ENCODE measurements around the gene IPO13. TPM values are rescaled to one million over a fixed set of nuclear protein-coding genes. Genes with fewer than 3 reads are reported as not detected.

The IPO13 gene
- total and polyA plus RNA-seq, 4 donors: 7.3 to 35.4 (median 17.4) TPM

DNA sequence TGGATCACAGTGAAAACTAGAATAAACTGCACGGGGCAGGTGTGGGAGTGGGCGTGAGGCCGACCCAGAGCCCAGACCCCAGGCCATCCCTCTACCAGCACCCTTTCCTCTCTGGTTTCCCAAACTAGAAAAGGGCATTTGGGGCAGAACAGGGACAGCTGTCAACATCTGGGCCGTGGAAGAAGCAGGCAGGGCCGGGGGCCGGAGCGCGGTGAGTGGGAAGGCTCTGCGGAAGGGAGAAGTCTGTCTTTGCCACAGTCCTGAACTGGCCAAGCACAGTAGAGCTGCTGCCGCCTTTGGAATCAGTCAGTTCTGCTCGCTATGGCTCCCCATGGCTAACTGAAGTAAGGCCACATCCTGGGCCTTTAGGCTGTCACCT is 51.2 kb downstream of the IPO13 start:
- 87 to 93% methylated on average over 11 of the region's 11 CpGs for WGBS, 2 donors
- DNase-seq: no peak
- Histone ChIP-seq H3K4me1 (ENCODE audit: control insufficient read depth in 5 of 5, insufficient read depth in 5 of 5, low read length in 5 of 5) (peaks cover 0 to 12% (median 0%) of the 10 kb centered on the region in 5 donors), H3K9me3 (ENCODE audit: control insufficient read depth in 4 of 4, insufficient read depth in 3 of 4, low read length in 3 of 4) (no peaks in the 10 kb centered on the region), H3K27ac (ENCODE audit: low read depth in 1 of 2, low read length in 1 of 2) (no peak overlapping the region), H3K27me3 (ENCODE audit: control insufficient read depth in 3 of 3, insufficient read depth in 3 of 3, low read length in 2 of 3) (no peaks in the 10 kb centered on the region), H3K36me3 (ENCODE audit: control insufficient read depth in 4 of 4, insufficient read depth in 4 of 4, low read length in 4 of 4) (peaks cover 0 to 10% (median 4%) of the 10 kb centered on the region in 4 donors), H3K9ac (ENCODE audit: insufficient read depth in 1 of 2, low read length in 2 of 2) (no peak overlapping the region), H3K4me3 (no peak overlapping the region)
- ATAC-seq (ENCODE audit: insufficient read depth, low FRiP score): no peak
- TF ChIP-seq, protein P1, sequence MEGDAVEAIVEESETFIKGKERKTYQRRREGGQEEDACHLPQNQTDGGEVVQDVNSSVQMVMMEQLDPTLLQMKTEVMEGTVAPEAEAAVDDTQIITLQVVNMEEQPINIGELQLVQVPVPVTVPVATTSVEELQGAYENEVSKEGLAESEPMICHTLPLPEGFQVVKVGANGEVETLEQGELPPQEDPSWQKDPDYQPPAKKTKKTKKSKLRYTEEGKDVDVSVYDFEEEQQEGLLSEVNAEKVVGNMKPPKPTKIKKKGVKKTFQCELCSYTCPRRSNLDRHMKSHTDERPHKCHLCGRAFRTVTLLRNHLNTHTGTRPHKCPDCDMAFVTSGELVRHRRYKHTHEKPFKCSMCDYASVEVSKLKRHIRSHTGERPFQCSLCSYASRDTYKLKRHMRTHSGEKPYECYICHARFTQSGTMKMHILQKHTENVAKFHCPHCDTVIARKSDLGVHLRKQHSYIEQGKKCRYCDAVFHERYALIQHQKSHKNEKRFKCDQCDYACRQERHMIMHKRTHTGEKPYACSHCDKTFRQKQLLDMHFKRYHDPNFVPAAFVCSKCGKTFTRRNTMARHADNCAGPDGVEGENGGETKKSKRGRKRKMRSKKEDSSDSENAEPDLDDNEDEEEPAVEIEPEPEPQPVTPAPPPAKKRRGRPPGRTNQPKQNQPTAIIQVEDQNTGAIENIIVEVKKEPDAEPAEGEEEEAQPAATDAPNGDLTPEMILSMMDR (IDR thresholded peaks at IDR 0.05; ENCODE audit: control extremely low read depth, extremely low read depth): no peak

DNA sequence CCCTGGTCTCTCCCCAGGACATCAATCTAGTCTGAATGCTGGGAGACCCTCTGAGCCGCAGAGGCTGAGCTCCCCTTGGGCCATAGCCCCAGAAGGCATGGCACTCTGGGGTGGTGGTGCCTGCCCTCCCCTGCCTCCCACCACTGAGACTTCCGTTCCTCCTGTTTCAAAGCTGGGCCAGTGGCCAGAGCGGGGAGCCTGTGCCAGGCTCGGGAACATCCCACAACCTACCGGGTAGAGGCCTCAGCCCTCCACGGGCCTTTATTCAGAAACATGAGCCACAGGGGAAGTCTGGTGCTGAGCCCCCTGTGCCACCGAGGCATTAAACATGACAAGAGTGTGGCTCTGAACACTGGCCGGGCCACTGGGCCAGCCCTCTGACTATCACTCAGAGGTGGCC is 52.7 kb downstream of the IPO13 start:
- Histone ChIP-seq H3K27me3 (ENCODE audit: control insufficient read depth in 3 of 3, insufficient read depth in 3 of 3, low read length in 2 of 3) (no peaks in the 10 kb centered on the region), H3K4me1 (ENCODE audit: control insufficient read depth in 5 of 5, insufficient read depth in 5 of 5, low read length in 5 of 5) (peaks cover 0 to 12% (median 0%) of the 10 kb centered on the region in 5 donors), H3K36me3 (ENCODE audit: control insufficient read depth in 4 of 4, insufficient read depth in 4 of 4, low read length in 4 of 4) (peaks cover 0 to 10% (median 4%) of the 10 kb centered on the region in 4 donors), H3K9me3 (ENCODE audit: control insufficient read depth in 4 of 4, insufficient read depth in 3 of 4, low read length in 3 of 4) (no peaks in the 10 kb centered on the region), H3K9ac (ENCODE audit: insufficient read depth in 1 of 2, low read length in 2 of 2) (no peak overlapping the region), H3K4me3 (no peak overlapping the region), H3K27ac (ENCODE audit: low read depth in 1 of 2, low read length in 1 of 2) (no peak overlapping the region)
- TF ChIP-seq, protein P1 (IDR thresholded peaks at IDR 0.05; ENCODE audit: control extremely low read depth, extremely low read depth): no peak
- WGBS, 2 donors: 84 to 88% methylated on average over 8 of the region's 8 CpGs
- DNase-seq (no peak), ATAC-seq (ENCODE audit: insufficient read depth, low FRiP score) (no peak)

DNA sequence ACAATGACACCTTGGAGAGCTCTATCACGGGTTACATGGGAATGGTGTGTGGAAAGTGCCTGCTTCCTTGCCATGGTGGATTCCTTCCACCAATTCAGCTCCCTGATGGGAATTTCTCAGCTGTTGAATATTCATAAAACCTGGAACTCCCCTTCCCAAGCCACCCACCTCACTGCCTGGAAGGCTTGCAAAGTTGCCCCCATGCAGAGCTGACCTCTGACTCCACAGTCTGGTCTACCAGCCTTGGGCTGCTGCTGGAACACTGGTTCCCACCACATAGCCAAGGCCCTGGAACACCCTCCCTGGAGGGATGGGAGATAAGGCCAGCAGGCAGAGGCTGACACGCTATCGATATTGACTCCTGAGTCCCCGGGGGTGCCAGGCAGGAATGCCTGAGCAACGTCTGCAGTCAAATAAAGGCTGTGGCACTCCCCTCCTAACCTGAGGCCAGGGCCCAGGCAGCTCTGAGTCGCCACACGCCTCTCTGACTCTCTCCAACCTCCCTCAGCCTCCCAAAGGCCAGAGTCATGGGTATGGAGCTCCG is 53.4 kb downstream of the IPO13 start:
- 87 to 92% methylated on average over 8 of the region's 8 CpGs for WGBS, 2 donors
- no peak overlapping the region for H3K4me3 ChIP-seq
- H3K9ac ChIP-seq (ENCODE audit: insufficient read depth in 1 of 2, low read length in 2 of 2): no peak overlapping the region
- H3K27ac ChIP-seq (ENCODE audit: low read depth in 1 of 2, low read length in 1 of 2): no peak overlapping the region
- H3K4me1 ChIP-seq (ENCODE audit: control insufficient read depth in 5 of 5, insufficient read depth in 5 of 5, low read length in 5 of 5): peaks cover 0 to 12% (median 0%) of the 10 kb centered on the region in 5 donors
- no peaks in the 10 kb centered on the region for H3K27me3 ChIP-seq (ENCODE audit: control insufficient read depth in 3 of 3, insufficient read depth in 3 of 3, low read length in 2 of 3)
- H3K9me3 ChIP-seq (ENCODE audit: control insufficient read depth in 4 of 4, insufficient read depth in 3 of 4, low read length in 3 of 4): no peaks in the 10 kb centered on the region
- H3K36me3 ChIP-seq (ENCODE audit: control insufficient read depth in 4 of 4, insufficient read depth in 4 of 4, low read length in 4 of 4): peaks cover 0 to 10% (median 4%) of the 10 kb centered on the region in 4 donors
- TF ChIP-seq, protein P1 (IDR thresholded peaks at IDR 0.05; ENCODE audit: control extremely low read depth, extremely low read depth): no peak
- ATAC-seq (ENCODE audit: insufficient read depth, low FRiP score): no peak
- DNase-seq: no peak

DNA sequence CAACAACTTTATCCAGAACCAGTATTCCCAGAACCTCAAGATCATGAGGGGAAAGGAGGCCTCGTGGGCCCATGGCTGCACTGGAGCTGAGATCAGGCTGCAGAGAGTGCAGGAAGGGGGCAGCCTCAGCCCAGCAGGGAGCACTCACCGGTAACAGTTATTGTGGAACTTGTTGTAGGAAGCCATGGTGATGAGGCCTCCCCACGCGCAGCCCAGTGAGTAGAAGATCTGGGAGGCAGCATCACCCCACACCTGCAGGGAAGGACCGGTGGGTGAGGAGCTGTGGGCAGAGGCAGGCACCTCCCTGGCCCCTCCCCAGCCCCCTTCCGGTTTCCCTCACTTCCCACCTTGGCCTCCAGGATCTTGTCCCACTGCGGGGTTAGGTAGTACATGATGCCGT is 55.4 kb downstream of the IPO13 start:
- Histone ChIP-seq H3K27ac (ENCODE audit: low read depth in 1 of 2, low read length in 1 of 2) (no peak overlapping the region), H3K9me3 (ENCODE audit: control insufficient read depth in 4 of 4, insufficient read depth in 3 of 4, low read length in 3 of 4) (no peaks in the 10 kb centered on the region), H3K36me3 (ENCODE audit: control insufficient read depth in 4 of 4, insufficient read depth in 4 of 4, low read length in 4 of 4) (peaks cover 0 to 10% (median 3%) of the 10 kb centered on the region in 4 donors), H3K4me3 (no peak overlapping the region), H3K9ac (ENCODE audit: insufficient read depth in 1 of 2, low read length in 2 of 2) (no peak overlapping the region), H3K27me3 (ENCODE audit: control insufficient read depth in 3 of 3, insufficient read depth in 3 of 3, low read length in 2 of 3) (no peaks in the 10 kb centered on the region), H3K4me1 (ENCODE audit: control insufficient read depth in 5 of 5, insufficient read depth in 5 of 5, low read length in 5 of 5) (peaks cover 0 to 4% (median 3%) of the 10 kb centered on the region in 5 donors)
- no peak for DNase-seq
- ATAC-seq (ENCODE audit: insufficient read depth, low FRiP score): no peak
- TF ChIP-seq, protein P1 (IDR thresholded peaks at IDR 0.05; ENCODE audit: control extremely low read depth, extremely low read depth): no peak
- WGBS, 2 donors: 82 to 85% methylated on average over 8 of the region's 8 CpGs

Data from lung (tissue), 12 donors.